ENCODE results near the gene PRPF18. TPM values are rescaled to one million over a fixed set of nuclear protein-coding genes. Genes with fewer than 3 reads are reported as not detected.

PRPF18 gene
- total RNA-seq, 2 donors from 2014 or later = 18.0 to 40.2 TPM

GRCh38 chr10:13627459-13628310, 40.9 kb downstream of the PRPF18 start:
- no peak overlapping the region for H3K27ac ChIP-seq
- no peaks in the 10 kb centered on the region for H3K4me1 ChIP-seq (ENCODE audit: control insufficient read depth in 1 of 2, low read depth in 2 of 2)
- ATAC-seq (ENCODE audit: insufficient number of reproducible peaks, low FRiP score, low read depth) = no peak

DNA sequence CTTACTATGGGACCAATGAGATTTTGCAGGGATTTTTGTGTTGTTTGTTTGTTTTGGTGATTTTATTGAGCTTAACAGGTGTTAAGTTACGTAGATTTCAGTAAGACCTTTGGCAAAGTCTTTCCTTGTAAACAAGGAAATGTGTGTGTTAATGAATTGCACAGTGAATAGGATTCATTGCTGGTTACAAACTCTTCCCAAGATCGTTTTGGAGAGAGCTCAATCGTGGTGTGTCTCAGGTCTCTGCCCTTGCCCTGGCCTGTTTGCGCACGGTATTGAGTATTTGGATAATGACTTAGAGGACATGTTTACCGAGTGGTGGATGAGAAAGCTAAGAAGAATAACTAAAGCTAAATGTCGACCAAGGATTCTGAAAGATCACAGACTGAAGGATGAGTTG, 41.9 kb downstream of the PRPF18 start:
- H3K27me3 ChIP-seq (replicated peaks; ENCODE audit: insufficient read depth) = no peaks in the 10 kb centered on the region
- no peak for DNase-seq (ENCODE audit: low spot score)
- peaks cover 4 to 9% of the 10 kb centered on the region in 2 donors for H3K4me1 ChIP-seq (ENCODE audit: control insufficient read depth in 1 of 2, low read depth in 2 of 2)
- no peak overlapping the region for H3K27ac ChIP-seq
- no peak for TF ChIP-seq CTCF (IDR thresholded peaks at IDR 0.05)
- no peaks in the 10 kb centered on the region for H3K9me3 ChIP-seq
- H3K36me3 ChIP-seq = peaks cover 3% of the 10 kb centered on the region
- H3K4me3 ChIP-seq = no peak overlapping the region
- no peak for ATAC-seq (ENCODE audit: insufficient number of reproducible peaks, low FRiP score, low read depth)

More at GRCh38 chr10:13627459-13628310, 40.9 kb downstream of the PRPF18 start:
- no peaks in the 10 kb centered on the region for H3K9me3 ChIP-seq
- no peaks in the 10 kb centered on the region for H3K27me3 ChIP-seq (replicated peaks; ENCODE audit: insufficient read depth)
- peaks cover 3% of the 10 kb centered on the region for H3K36me3 ChIP-seq
- no peak overlapping the region for H3K4me3 ChIP-seq
- no peak for DNase-seq (ENCODE audit: low spot score)
- TF ChIP-seq CTCF (IDR thresholded peaks at IDR 0.05) = no peak

DNA sequence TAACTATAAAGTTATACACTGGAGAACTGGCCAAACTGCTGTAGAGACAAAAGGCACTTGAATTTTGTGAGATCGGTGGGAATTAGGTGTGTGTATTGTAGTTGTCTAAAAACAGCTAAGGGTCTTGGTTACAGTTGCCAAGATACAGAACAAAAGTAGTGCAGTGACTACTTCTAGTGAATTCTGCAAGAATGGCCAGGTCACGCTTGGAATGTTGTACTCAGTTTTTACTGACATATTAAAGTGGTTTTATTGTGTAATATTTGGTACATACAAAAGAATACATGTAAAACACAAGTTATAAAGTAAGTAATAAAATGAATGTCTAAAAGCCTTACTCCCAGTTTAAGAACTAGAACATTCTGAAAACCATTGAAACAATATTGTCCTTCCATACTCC, 42.4 kb downstream of the PRPF18 start:
- Histone ChIP-seq H3K27ac (no peak overlapping the region), H3K9me3 (no peaks in the 10 kb centered on the region), H3K4me3 (no peak overlapping the region), H3K36me3 (peaks cover 3% of the 10 kb centered on the region), H3K4me1 (ENCODE audit: control insufficient read depth in 1 of 2, low read depth in 2 of 2) (peaks cover 4 to 13% of the 10 kb centered on the region in 2 donors), H3K27me3 (replicated peaks; ENCODE audit: insufficient read depth) (no peaks in the 10 kb centered on the region)
- DNase-seq (ENCODE audit: low spot score) = no peak
- TF ChIP-seq CTCF (IDR thresholded peaks at IDR 0.05) = no peak
- ATAC-seq (ENCODE audit: insufficient number of reproducible peaks, low FRiP score, low read depth) = no peak

DNA sequence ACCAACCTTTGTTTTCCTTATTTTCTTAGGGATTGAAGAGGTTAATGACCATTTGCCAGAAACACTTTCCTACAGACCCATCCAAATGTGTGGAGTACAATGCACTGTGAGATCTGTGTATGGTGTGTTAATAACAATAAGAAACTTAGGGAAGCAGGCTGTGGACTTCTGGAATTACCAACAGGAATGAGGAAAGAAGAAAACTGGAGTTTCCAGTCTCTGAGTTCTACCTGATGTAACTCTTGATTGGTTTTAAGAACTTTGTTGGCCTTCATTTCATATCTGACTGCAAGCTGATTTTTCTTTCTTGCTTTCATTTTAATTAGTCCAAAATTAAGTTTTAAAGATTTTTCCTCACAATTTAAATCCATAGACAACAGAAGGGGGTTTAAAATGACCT, 43.5 kb downstream of the PRPF18 start:
- H3K4me3 ChIP-seq = no peak overlapping the region
- no peak for TF ChIP-seq CTCF (IDR thresholded peaks at IDR 0.05)
- no peak for ATAC-seq (ENCODE audit: insufficient number of reproducible peaks, low FRiP score, low read depth)
- H3K27me3 ChIP-seq (replicated peaks; ENCODE audit: insufficient read depth) = no peaks in the 10 kb centered on the region
- peaks cover 4 to 18% of the 10 kb centered on the region in 2 donors for H3K4me1 ChIP-seq (ENCODE audit: control insufficient read depth in 1 of 2, low read depth in 2 of 2)
- no peaks in the 10 kb centered on the region for H3K9me3 ChIP-seq
- DNase-seq (ENCODE audit: low spot score) = no peak
- H3K36me3 ChIP-seq = peaks cover 3% of the 10 kb centered on the region
- no peak overlapping the region for H3K27ac ChIP-seq

DNA sequence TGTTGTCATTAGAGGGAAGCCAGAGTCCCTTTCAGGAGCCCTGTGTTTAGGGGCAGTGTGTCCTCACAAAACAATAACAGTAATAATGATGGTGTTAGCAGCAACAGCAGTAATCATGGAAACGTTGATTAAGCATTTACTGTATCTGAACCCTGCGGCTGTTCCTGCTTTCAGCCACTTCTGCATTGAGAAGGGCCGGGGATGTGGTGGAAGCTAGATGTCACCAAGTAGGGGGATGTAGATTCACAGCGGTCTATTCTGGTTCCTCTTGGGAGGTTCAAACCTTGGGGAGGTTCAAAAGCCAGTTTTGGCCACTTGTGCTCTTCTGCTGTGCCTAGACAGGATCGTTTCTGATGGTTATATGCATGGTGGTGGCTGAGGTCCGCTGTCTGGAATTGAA, 44.8 kb downstream of the PRPF18 start:
- DNase-seq (ENCODE audit: low spot score) = no peak
- no peak overlapping the region for H3K4me3 ChIP-seq
- no peak overlapping the region for H3K27ac ChIP-seq
- ATAC-seq (ENCODE audit: insufficient number of reproducible peaks, low FRiP score, low read depth) = no peak
- no peaks in the 10 kb centered on the region for H3K9me3 ChIP-seq
- peaks cover 4 to 18% of the 10 kb centered on the region in 2 donors for H3K4me1 ChIP-seq (ENCODE audit: control insufficient read depth in 1 of 2, low read depth in 2 of 2)
- TF ChIP-seq CTCF (IDR thresholded peaks at IDR 0.05) = no peak
- peaks cover 3% of the 10 kb centered on the region for H3K36me3 ChIP-seq
- H3K27me3 ChIP-seq (replicated peaks; ENCODE audit: insufficient read depth) = no peaks in the 10 kb centered on the region
